DND-41 (cell line): ENCODE data around the gene TTC14.
"Not testable (repeated sequence)": the region's sequence is repeated elsewhere in the genome, so short reads cannot be mapped to it uniquely, and the experiment has no call there.

Experiments
- ATAC-seq: fragments of 200-7000 bp; cut with Tn5 transposase; 3 replicates; pipeline ENCODE4 v1.9.1; 2021; ENCODE audit warnings: low read depth; ENCODE audit not compliant: insufficient read depth
- DNase-seq: peaks from one replicate; pipeline ENCODE4 v3.0.0-alpha.2; 2020
- H2AFZ ChIP-seq: 2 replicates; pipeline ENCODE4 v1.6.0; 2012; ENCODE audit warnings: low read depth, low read length
- H3K27ac ChIP-seq: 2 replicates; pipeline ENCODE4 v1.5.1; 2012; ENCODE audit warnings: low read length, inconsistent platforms
- H3K27me3 ChIP-seq: fragments of 200-600 bp; sonication (generic); 2 replicates; pipeline ENCODE4 v1.6.0; 2012; ENCODE audit warnings: low read length, mild to moderate bottlenecking, inconsistent platforms; ENCODE audit not compliant: insufficient read depth, poor library complexity
- H3K36me3 ChIP-seq: 2 replicates; pipeline ENCODE4 v1.5.1; 2012; ENCODE audit warnings: low read length, inconsistent platforms; ENCODE audit not compliant: insufficient read depth
- H3K4me1 ChIP-seq: 2 replicates; pipeline ENCODE4 v1.5.1; 2012; ENCODE audit warnings: mild to moderate bottlenecking, low read length; ENCODE audit not compliant: insufficient read depth
- H3K4me2 ChIP-seq: 2 replicates; pipeline ENCODE4 v1.6.0; 2012; ENCODE audit warnings: mild to moderate bottlenecking, moderate library complexity, low read length, inconsistent platforms; ENCODE audit not compliant: insufficient read depth
- H3K4me3 ChIP-seq, 2 experiments: fragments of 200-600 bp in 1 of 2; shearing (Covaris generic) in 1 of 2; 2 replicates each; pipeline ENCODE4 v1.5.1; 2012 to 2016; ENCODE audit warnings: inconsistent platforms in 2 of 2, low read length in 2 of 2, mild to moderate bottlenecking in 2 of 2, low read depth in 1 of 2, moderate library complexity in 1 of 2
- H3K79me2 ChIP-seq: 2 replicates; pipeline ENCODE4 v1.6.0; 2012; ENCODE audit warnings: low read length, inconsistent platforms; ENCODE audit not compliant: insufficient read depth
- H3K9ac ChIP-seq: 2 replicates; pipeline ENCODE4 v1.6.0; 2012; ENCODE audit warnings: low read depth, mild to moderate bottlenecking, inconsistent platforms, low read length, moderate library complexity
- H3K9me3 ChIP-seq: 2 replicates; pipeline ENCODE4 v1.5.1; 2012; ENCODE audit warnings: low read length, moderate library complexity, mild to moderate bottlenecking, inconsistent platforms; ENCODE audit not compliant: insufficient read depth, severe bottlenecking
- H4K20me1 ChIP-seq: 2 replicates; pipeline ENCODE4 v1.6.0; 2012; ENCODE audit warnings: low read length; ENCODE audit not compliant: insufficient read depth
- EZH2 ChIP-seq: IDR thresholded peaks from 3 replicates; pipeline ENCODE4 v1.6.1; 2012; ENCODE audit warnings: borderline replicate concordance, low read depth, mild to moderate bottlenecking, moderate library complexity, low read length, inconsistent platforms; ENCODE audit not compliant: severe bottlenecking
- TF ChIP-seq, protein P1 (sequence below): IDR thresholded peaks from 2 replicates; pipeline ENCODE4 v1.5.1; 2012; ENCODE audit warnings: borderline replicate concordance, low read length, moderate library complexity, mild to moderate bottlenecking; ENCODE audit not compliant: poor library complexity, severe bottlenecking; ENCODE audit errors: extremely low read depth

The TTC14 gene

DNA sequence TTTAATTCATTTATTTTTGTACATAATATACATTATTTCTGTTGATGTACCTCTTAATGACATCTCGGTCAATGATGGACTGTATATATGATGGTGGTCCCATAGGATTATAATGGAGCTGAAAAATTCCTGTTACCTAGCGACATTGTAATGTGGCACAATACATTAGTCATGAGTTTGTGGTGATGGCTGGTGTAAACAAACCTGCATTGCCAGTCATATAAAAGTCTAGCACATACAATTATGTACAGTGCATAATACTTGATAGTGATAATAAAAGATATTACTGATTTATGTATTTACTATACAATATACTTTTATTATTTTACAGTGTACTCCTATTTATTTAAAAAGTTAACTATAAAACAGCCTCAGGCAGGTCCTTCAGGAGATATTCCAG lies 15.1 kb downstream of the TTC14 start:
- TF ChIP-seq, protein P1, sequence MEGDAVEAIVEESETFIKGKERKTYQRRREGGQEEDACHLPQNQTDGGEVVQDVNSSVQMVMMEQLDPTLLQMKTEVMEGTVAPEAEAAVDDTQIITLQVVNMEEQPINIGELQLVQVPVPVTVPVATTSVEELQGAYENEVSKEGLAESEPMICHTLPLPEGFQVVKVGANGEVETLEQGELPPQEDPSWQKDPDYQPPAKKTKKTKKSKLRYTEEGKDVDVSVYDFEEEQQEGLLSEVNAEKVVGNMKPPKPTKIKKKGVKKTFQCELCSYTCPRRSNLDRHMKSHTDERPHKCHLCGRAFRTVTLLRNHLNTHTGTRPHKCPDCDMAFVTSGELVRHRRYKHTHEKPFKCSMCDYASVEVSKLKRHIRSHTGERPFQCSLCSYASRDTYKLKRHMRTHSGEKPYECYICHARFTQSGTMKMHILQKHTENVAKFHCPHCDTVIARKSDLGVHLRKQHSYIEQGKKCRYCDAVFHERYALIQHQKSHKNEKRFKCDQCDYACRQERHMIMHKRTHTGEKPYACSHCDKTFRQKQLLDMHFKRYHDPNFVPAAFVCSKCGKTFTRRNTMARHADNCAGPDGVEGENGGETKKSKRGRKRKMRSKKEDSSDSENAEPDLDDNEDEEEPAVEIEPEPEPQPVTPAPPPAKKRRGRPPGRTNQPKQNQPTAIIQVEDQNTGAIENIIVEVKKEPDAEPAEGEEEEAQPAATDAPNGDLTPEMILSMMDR: no peak
- TF ChIP-seq EZH2: no peak
- Histone ChIP-seq H3K27me3 (no peaks in the 10 kb centered on the region), H3K27ac (no peak overlapping the region), H3K4me3 (no peak overlapping the region), H3K9ac (no peak overlapping the region), H2AFZ (no peak overlapping the region), H4K20me1 (no peaks in the 10 kb centered on the region), H3K4me2 (no peak overlapping the region), H3K79me2 (no peaks in the 10 kb centered on the region), H3K4me1 (no peaks in the 10 kb centered on the region), H3K36me3 (no peaks in the 10 kb centered on the region), H3K9me3 (no peaks in the 10 kb centered on the region)
- ATAC-seq: no peak
- DNase-seq: no peak

DNA sequence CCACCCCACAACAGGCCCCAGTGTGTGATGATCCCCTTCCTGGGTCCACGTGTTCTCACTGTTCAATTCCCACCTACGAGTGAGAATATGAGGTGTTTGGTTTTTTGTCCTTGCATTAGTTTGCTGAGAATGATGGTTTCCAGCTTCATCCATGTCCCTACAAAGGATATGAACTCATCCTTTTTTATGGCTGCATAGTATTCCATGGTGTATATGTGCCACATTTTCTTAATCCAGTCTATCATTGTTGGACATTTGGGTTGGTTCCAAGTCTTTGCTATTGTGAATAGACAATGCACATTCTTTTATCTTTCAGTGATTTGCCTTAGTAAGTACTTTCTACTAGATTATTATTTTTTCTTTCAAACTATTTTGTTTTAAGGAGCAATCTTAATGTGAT lies 16.6 kb downstream of the TTC14 start:
- H3K36me3 ChIP-seq: not testable (repeated sequence)

DNA sequence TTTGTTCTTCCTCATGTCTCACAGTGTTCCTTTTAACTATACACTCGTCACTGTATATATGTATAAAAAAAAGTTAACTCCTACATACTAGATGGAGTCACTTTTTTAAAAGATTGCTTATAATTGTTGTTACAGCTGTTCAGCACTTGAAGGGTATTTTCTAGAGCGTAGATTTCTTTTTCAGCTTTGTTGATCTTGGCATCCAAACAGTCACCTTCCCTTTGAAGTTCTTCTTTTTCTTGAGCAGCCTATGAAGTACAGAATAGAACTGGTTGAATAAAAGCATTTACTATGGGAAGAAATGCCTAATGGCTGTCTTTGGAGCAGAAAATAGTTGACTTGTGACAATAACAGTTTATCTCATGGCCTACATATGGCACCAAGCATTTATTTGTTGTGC lies 17.8 kb downstream of the TTC14 start:
- Histone ChIP-seq H3K27me3 (no peaks in the 10 kb centered on the region), H3K9me3 (no peaks in the 10 kb centered on the region), H3K79me2 (no peaks in the 10 kb centered on the region), H3K9ac (no peak overlapping the region), H3K27ac (no peak overlapping the region), H3K4me3 (no peak overlapping the region), H2AFZ (no peak overlapping the region), H4K20me1 (no peaks in the 10 kb centered on the region), H3K4me2 (no peak overlapping the region), H3K4me1 (no peaks in the 10 kb centered on the region), H3K36me3 (no peaks in the 10 kb centered on the region)
- DNase-seq (no peak), ATAC-seq (no peak)
- no peak for TF ChIP-seq EZH2
- TF ChIP-seq, protein P1: no peak

More for the DNA sequence above, 16.6 kb downstream of the TTC14 start:
- H3K79me2 ChIP-seq, H3K9ac ChIP-seq, H3K27me3 ChIP-seq, ATAC-seq, DNase-seq, H3K9me3 ChIP-seq, H3K27ac ChIP-seq, H3K4me3 ChIP-seq, H2AFZ ChIP-seq, H4K20me1 ChIP-seq, H3K4me1 ChIP-seq, H3K4me2 ChIP-seq: not testable (repeated sequence)

- no peak for TF ChIP-seq EZH2
- TF ChIP-seq, protein P1: no peak
- no peaks in the 10 kb centered on the region for H3K79me2 ChIP-seq
- H3K4me1 ChIP-seq: no peaks in the 10 kb centered on the region
- H4K20me1 ChIP-seq: no peaks in the 10 kb centered on the region
- ATAC-seq: no peak
- no peak overlapping the region for H2AFZ ChIP-seq
- no peak overlapping the region for H3K9ac ChIP-seq
- H3K27me3 ChIP-seq: no peaks in the 10 kb centered on the region
- H3K4me2 ChIP-seq: no peak overlapping the region
- no peak overlapping the region for H3K27ac ChIP-seq
- no peak for DNase-seq
- H3K4me3 ChIP-seq: no peak overlapping the region
- H3K36me3 ChIP-seq: no peaks in the 10 kb centered on the region
- no peaks in the 10 kb centered on the region for H3K9me3 ChIP-seq
These were observed 22.8 kb downstream of the TTC14 start for GRCh38 chr3:180624714-180625113.
